Stimulated activated CD8-positive, alpha-beta memory T cell treated with anti-CD3 and anti-CD28 coated beads, Interleukin-2, amount 100 ng/mL, for 1 hour (primary cell): ENCODE measurements around the gene STXBP6.

Experiments
- DNase-seq, 2 donors: peaks; one replicate each; pipeline ENCODE4 v3.0.0-alpha.2; 2020; ENCODE audit warnings: low read depth in 2 of 2

Gene STXBP6

DNA sequence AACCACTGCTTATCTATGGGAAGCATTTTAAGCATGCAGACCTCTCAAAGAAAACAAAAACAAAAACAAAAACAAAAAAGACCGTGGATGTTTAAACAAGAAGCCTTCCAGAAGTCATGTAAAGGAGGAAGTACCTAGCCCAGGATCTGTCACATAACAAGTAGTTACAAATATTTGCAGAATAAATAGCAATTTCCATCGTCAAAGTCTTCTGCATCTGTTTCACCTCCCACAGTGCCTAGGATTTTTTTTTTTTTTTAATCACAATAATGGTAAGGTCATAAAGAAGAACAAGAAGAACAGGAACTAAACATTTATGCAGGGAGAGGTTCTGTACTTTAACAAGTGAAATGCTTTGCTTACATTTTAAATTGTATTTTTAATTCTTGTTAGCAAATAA, 2.4 kb upstream of the STXBP6 start:
- DNase-seq: no peak

DNA sequence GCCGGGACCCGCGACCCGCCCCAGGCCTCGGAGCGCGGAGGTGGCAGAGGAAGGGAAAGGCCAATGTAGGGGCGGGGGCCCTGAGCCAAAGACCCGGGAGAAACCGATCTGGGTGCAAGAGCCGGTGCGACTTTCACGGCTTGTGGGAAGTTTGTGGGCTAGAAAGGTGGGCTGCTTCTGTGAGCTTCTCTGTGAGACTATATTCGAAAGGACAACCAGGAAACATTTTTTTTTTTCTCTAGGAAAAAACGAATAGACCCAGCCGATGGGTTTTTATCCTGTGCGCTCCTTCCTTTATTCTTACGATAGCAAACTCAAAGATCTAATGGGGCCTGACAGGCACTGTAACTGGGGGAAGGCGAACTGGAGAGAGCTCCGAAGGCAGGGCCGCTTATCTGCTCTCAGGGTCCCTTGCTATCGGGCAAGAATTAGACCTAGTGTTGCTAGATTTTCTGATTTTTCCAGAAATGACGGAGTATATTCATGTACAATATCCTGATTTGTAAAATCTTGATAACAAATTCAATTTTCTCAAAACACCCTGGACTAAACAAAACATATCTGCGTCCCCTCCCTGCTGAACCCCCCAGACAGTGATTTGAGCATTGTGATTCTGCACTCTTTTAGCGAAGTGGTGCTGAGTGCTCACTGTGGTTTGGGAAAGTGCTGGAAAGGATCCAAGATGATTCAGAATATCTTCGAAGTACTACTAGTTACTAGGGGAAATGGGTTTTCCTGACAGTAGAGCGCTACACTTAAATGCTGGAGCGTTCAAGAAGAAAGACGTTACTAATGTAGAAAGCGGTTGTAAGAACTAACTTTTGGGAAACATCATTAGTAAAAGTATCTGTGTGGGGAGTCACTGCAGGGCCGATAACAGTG, 563 bp upstream of the STXBP6 start:
- DNase-seq: no peak

DNA sequence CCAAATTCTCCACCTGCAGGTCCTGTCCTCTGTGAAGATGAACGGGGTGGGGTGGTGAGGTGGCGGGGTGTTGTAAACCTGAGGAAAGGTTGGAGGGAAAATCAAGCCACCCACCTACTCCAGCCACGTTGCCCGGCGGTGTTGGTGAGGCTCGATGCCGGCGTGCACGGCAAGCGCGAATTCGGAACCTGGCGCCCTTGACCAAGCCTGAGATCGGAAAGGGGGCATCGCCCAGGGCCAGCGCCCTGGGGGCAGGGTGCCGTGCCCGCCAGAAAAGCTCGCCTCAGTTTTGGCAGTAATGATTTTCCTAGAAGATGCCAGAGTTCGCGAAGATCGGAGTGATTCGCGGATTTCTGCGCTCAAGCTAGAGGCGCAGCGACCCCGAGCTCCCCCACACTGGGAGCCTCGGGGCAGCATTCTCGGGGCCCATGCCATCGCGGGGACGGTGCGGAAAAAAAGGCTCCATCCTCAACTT, 817 bp downstream of the STXBP6 start:
- no peak for DNase-seq

DNA sequence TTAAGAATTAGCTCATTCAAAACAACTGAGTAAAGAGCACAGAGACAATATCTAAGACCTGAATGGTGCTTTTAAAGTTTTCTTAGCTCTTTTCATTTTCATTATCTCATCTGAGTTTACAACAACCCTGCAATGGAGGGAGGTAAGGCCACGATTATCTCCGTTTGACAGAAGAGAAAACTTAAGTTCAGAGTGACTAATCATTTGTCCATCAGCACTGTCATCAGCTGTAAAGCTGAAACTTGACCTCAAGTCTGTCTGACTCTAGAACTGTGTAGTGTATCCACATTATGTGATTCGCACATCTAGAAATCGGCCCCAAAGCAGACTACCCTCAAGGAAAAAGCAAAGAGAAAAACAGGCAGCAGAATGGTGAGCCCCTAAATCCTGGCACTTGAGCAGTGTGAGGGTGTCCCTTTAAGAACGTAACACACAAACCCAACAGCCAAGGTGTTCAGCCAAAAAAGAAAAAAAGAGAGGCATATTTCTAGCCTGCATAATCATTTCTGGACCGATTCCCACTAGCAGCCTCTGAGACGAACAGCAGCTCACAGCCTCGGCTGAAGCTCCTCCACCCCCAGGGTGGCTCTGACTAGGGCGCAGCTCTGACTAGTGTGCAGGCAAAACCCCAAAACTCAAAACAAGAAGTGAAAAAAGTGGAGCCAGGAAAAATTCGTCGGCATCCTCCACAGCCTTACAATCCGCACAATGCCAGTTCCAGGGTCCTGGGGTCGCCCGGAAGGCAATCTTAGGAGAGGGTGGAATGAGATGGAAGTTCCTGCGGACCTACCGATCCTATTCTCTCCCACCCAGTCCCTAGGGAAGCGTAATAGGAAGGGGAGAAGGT, 1.6 kb downstream of the STXBP6 start:
- DNase-seq: no peak

DNA sequence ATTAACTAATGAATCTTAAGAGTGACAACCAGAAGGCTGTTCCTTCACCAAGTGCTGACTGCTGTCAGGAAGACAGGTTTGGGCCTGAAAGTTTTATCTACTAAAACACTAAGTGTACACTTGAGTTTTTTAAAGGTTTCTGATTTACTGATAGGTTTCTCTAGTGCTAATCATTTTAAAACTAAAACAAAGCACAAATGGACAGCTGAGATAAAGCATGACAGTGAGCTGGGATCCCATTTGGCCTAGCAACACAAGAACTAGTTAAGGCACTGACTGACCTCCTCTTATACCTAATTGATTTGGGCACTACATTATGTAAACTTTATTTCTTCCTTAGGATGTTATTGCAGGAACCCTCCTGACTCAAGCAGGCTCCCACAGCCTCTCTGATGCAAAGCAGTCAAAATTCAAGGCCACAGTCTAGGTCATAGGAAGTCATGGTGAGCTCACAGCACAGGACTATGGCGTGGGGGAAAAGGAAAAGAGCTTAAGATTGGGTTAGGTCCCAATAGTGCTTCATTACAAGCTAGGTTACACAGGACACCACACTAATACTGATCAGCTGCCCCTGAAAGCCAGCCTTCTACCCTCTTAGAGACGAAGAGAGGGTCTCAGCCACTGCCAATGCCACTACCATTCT, 3.5 kb downstream of the STXBP6 start:
- no peak for DNase-seq

DNA sequence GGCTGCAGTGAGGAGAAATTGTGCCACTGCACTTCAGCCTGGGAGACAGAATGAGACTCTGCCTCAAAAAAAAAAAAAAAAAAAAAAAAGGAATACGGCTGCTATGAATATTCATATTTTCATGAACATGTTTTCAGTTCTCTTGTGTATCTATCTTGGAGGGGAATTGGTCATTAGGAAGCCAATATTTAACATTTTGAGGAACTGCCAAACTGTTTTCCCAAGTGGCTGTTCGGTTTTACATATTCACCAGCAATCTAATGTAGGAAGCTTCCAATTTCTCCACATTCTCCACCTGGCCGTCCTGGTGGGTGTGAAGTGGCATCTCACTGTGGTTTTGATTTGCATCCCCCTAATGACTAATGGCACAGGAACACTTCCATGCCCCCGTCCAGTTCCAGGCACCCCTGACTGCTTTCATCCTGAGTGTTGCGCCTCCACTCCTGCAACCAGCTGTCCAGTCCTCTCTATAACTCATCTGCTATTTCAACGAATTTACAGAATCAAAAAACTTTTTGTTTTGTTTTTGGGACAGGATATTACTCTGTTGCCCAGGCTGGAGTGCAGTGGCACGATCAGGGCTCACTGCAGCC, 5.7 kb downstream of the STXBP6 start:
- no peak for DNase-seq

DNA sequence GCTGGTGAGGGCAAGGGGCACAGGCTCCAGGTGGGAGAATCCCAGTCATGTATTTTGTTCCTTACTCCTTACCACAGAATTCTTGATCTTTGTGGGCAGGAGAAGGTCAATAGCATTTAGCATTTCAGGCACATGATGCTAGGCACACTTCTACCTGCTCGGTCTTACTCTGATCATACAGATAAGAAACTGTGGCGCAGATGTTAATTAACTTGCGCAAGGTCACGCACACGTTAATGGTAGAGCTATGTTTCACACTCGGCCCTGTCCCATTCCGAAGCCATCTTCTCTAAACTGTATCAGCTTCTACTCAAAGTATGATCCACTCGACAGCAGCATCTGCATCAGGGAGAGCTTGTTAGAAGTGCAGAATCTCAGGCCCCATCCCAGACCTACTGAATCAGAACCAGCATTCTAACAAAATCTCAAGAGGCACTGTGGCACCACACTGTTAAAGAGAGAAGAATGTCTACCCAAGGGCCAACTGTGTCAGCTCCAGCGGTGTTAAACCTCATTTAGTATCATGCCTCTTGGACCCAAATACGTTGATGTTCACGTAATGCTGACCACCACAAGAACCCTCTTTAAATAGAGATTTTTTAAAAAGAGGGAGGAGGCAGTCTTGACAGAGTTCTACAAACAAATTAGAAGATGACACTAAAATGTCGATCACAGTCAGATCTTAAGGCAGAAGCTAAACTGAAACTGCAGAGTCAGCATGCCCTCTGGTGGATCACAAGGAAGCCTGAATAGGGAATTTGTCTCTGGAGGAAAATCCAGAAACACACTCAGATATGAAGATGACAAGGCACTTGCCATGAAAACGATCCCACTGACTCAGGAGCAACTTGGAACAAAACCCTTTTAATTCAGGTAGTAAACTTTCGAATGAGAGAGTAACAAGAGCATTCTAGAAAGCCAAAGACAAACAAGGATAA, 7.3 kb downstream of the STXBP6 start:
- DNase-seq: no peak

DNA sequence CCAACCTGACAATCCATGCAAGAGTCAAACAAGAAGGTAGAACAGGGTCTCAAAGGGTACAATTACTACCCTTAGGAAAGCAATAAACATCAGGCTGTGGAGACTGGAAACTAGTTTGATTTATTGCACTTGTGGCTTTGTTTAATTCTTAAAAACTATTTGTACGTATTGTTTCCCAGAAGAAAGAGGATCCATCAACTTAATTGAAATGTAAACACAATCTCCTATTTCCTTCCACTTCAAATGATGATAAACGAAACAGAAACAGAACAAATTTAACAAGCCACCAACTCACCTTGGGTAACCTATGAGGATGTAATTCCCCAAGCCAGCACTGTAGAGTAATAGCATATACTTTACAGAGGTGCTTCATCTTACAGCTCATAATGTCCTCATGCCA, 8.0 kb downstream of the STXBP6 start:
- no peak for DNase-seq

DNA sequence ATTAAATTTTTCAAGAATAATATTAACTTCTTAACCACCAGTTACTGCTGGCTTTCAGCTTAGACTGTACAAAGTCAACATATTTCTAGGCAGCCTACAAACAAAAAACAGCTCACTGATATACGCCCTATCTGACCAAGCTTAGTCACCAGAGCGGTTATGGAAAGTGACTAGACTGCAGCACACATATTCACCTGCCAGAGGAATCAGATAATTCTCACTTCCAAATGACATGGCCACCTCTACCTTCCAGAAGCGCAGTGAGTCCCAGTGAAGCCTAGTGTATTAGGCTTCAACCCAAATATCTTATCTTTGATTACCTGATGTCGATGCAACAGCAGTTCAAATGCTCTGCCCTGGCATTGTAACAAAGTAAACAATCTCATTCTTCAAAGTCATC, 8.5 kb downstream of the STXBP6 start:
- no peak for DNase-seq

DNA sequence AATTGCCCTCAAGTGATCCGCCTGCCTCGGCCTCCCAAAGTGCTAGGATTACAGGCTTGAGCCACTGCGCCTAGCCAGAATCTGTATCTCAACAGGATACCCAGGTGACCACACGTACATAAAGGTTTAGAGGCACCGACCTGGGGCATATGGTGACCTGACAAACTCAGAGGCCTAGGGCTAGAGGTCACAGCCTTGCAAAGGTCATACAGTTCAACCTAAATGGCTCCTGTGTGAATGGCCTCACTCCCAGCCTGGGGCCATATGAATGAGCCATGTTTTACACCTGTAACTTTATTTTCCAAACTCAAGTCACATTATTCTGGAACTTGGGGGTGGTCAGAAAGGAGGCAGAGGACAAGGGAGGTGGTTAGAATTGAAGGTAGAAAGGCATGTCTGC, 10.0 kb downstream of the STXBP6 start:
- no peak for DNase-seq

DNA sequence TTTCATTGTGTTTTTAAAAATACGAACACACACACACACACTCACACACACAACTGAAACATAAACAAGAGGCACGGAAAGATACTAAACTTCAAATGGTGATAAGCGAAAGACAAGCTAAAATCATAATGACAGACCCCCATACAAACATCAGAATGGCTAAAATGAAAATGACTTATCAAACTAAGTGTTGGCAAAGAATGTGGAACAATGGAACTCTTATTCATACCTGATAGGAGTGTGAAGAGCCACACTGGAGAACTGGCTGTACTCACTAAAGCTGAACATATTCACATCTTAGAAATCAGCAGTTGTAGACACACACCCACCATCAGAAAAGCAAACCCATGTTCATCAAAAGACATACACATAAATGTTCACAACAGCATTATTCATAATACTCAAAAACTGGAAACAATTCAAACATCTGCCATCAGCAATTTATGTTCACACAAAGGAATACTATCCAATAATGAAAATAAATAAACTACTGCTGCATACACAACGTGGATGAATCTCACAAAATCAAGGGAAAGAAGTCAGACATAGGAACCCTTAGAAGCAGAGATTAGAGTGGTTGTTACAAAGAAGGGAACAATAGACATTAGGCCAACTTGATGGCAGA, 11.8 kb downstream of the STXBP6 start:
- DNase-seq: no peak

DNA sequence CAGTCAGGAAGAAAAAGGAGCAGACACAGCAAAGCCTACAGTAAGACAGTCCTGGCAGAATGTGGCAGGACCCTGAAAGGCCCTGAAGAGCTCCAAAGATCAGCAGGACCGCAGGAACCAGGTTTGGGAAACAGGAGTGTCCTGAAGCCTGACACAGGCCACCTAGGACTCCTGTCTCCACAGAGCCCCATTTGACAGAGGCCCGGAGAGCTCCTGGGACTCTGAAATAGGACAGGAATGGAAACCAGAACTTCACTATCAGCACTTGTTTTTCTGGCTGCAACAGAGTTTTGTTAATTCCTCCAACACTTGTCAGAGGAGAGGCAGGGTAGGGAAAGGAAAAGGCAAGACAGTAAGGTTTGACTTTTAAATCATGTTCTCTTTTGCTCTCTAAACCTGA, 12.9 kb downstream of the STXBP6 start:
- no peak for DNase-seq

DNA sequence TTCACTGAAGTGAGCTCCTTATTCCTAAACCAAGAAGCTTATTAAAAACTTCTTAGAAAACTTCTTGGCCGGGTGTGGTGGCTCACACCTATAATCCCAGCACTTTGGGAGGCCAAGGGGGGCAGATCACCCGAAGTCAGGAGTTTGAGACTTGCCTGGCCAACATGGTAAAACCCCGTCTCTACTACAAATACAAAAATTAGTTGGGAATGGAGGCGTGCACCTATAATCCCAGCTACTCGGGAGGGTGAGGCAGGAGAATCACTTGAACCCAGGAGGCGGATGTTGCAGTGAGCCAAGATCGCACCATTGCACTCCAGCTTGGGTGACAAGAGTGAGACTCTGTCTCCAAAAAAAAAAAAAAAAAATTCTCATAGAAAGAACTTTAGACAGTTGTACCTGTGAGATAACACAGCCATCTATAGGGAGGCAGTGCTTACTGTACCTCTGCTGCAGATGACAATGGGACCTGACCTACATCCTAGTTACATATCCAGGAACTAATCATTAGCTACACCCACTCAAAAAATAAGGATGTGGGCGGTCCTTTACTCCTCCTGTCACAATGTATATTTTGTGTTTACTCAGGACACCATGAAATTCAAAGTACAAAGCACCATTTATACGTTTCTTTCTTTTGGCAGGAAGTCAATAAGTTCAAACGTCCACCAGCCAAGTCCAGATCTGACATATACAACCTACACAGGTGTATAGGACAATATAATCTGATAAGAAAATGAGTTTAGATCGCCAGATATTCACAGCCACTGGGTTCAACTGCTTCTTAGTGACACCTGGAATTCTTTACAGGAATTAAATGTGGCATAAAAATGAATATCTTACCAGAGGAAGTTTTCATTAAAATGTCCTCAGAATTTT, 14.9 kb downstream of the STXBP6 start:
- DNase-seq: no peak

DNA sequence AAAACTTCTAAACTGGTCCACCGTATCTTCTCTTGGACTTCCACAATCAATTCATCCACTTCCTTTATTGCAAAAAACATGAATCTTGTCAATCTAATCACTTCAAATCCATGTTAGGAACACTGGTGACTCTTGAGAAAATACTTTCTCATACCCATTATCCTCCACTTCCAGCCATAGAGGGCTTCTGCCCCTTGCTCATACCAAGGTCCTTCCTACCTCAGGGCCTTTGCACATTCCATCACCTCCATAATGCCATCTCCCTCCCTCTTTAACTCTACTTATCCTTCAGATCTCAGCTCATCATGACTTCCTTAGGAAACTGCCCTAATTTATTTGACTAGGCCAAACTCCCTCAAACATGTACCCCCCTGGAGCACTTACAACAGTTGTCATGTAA, 16.6 kb downstream of the STXBP6 start:
- DNase-seq: no peak

DNA sequence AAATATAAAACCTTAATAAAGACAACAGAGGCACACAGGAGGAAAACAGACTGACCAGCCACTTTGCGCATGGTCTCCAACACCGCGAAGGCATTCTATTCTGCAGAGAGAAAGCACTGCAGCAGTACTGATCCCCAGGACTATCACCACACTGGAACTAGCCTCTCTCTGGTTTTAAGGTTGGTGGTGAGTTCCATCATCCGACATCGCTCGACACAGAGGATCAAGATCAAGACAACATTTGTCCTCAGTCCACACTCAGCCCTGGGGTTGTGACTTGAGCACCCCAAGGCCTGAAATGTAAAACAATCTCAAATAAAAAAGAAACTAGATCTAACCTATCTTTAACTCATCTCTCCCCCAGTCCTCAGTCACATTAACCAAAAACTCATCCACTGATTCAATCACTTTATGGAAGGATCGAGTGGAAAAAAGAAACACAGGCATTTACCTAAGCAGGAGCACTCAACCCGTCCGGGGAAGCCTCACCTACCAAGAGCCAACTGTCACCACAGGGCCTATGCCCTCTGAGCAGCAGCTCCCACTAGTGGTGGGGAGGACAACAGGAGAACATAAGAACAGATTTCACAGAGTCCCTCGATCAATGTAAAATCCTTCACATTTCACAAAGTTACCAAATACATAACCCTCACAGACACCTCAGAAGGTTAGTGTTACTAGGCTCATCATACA, 17.7 kb downstream of the STXBP6 start:
- no peak for DNase-seq

DNA sequence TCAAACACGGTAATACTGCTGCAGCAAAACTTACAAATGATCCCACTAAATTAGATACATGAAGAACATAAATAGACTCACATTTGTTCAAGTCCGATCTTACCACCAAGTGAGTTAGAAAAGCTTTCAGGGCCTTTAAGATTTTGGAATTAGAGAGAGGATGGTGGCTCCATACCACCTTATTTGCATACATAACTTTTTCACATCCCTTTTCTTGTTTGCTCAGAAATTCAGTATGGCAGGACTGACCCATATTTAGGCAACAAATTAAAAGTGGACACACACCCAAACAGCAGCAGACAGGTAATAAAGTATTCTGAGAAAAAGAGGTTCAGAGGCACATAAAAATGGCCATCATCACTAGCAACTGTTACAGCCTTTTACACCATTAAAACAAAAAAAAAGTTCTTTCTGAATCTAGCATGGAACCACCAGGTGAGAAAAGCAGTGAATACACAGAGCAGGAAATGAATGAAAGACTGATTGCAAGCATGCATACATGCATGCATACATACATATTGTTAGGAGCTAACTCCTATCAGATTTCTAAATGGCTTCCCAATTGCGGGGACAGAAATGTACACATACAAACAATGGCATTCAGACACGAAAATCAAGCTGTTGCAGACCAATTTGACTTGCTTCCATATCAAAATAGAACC, 23.3 kb downstream of the STXBP6 start:
- no peak for DNase-seq

DNA sequence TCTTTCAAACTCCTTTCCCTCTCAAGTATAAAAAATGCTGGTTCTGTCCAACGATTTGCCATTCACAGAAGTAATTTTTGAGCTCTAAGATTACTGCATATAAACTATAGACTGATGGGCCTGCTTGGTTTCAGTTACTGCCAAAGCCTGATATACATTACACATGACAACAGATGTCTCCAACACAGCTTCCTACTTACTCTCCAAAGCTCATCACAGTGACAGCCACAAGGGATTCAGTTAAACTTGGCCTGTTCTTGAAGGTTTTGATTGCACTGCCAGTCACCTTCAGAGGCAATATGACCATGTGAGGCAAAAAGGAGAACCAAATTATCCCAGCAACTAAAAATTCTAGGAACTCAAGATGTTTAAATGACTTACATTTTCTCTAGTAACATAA, 30.1 kb downstream of the STXBP6 start:
- DNase-seq: no peak

DNA sequence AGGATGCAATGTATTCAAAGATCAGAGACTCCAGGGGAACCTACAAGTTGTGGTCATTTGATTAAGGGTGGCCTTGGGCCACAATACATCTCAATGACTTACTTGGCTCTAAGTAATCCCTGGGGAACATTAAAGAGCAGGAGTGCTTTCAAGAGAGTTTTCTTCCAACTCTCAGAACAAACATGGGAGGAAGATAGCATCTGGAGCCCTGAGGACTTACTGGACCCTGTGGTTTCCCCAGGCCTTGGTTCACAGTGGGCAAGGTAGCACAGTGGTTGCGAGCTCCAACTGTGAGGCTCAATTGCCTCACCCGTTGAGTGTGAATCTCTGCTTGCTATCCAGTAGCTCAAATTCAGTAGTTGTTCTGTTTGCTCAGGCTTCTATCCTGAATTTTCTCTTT, 32.4 kb downstream of the STXBP6 start:
- no peak for DNase-seq
